Calu3 (cell line): ENCODE data around the gene GAMT. TPM values are rescaled to one million over a fixed set of nuclear protein-coding genes. Genes with fewer than 3 reads are reported as not detected.

Source experiments
- BruUV-seq: library from RNA; stranded (reverse); fragments of 400-500 nt; replicated peaks from 2 replicates; lab custom pipeline; 2021; lab: Mats Ljungman, UMichigan
- CTCF ChIA-PET: fragments of 300-600 bp; sonication (Branson Sonifier 250); formaldehyde crosslinking; loops from one replicate; lab custom pipeline; 2022; ENCODE audit warnings: antibody characterized with exemption; lab: Charles Lee
- DNase-seq: peaks from one replicate; pipeline ENCODE4 v3.0.0; 2022
- H3K27ac Mint-ChIP-seq: one replicate; pipeline ENCODE4 v1.8.0; 2022; ENCODE audit warnings: mixed read lengths; ENCODE audit not compliant: unreplicated experiment
- H3K27me3 Mint-ChIP-seq: one replicate; pipeline ENCODE4 v1.8.0; 2022; ENCODE audit warnings: mixed read lengths; ENCODE audit not compliant: unreplicated experiment
- H3K36me3 Mint-ChIP-seq: one replicate; pipeline ENCODE4 v1.8.0; 2022; ENCODE audit warnings: mild to moderate bottlenecking, moderate library complexity, mixed read lengths; ENCODE audit not compliant: insufficient read depth, unreplicated experiment
- H3K4me1 Mint-ChIP-seq: one replicate; pipeline ENCODE4 v1.8.0; 2022; ENCODE audit warnings: mild to moderate bottlenecking, low read depth, mixed read lengths; ENCODE audit not compliant: unreplicated experiment
- H3K4me3 Mint-ChIP-seq: one replicate; pipeline ENCODE4 v1.8.0; 2022; ENCODE audit warnings: mild to moderate bottlenecking, low read depth, moderate library complexity, mixed read lengths; ENCODE audit not compliant: unreplicated experiment
- H3K9me3 Mint-ChIP-seq: one replicate; pipeline ENCODE4 v1.8.0; 2022; ENCODE audit warnings: low read depth, mixed read lengths; ENCODE audit not compliant: unreplicated experiment
- intact Hi-C: fragments of 100-400 bp; cut with micrococcal nuclease; formaldehyde crosslinking; loops from one replicate; pipeline ENCODE4 v1.10.0; 2022; ENCODE audit not compliant: unreplicated experiment
- total RNA-seq: library from RNA; stranded (reverse); gene quantifications from 2 replicates; pipeline ENCODE4 v1.2.3, GENCODE V29; 2022
- TF ChIP-seq, protein P1 (sequence below): fragments of 200-600 bp; IDR thresholded peaks from one replicate; pipeline ENCODE4 v1.8.0; 2022; ENCODE audit warnings: antibody characterized with exemption; ENCODE audit not compliant: unreplicated experiment

GAMT gene
- total RNA-seq, 1 experiment from 2014 or later, result 14.3 TPM

DNA sequence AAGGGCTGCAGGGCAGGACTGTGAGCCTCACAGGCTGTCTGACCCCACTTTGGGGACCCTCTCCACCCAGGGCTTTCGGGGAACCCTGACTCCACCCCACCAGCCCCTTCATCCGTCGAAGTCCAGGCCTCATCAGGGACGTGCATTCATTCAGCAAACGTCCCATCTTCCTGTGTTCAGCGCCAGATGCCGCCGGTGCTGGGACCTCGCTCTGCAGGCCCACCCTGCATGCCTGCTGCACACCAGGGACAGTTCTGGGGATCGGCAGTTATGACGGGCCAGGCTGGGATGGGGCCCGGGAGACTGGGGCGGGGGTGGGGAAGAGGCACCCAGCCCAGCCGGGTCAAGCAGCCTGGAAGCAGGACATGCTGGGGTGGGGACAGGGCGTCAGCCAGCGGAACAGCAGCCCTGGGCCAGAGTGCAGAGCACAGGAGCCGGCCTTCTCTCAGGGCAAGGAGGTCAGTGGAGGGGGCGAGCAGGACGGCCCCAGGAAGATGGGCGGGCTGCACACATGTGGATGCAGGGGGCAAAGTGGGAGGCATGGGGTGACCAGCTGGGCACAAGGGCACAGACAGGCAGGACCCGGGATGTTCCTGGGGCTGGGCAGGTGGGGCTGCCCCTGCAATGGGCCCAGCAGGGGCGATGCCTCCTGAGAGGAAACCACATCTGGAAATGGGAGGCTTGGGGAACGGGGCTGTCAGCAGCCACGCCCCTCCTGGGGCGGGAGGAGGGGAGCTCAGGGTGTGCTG, 5.1 kb downstream of the GAMT start:
- Mint-ChIP-seq H3K36me3 (peaks cover 27% of the 10 kb centered on the region), H3K4me1 (no peaks in the 10 kb centered on the region), H3K9me3 (no peaks in the 10 kb centered on the region), H3K4me3 (no peak overlapping the region), H3K27ac (no peak overlapping the region), H3K27me3 (no peaks in the 10 kb centered on the region)
- intact Hi-C loops, result no loop called here
- no TSS peak for BruUV-seq
- DNase-seq, result no peak
- TF ChIP-seq, protein P1, sequence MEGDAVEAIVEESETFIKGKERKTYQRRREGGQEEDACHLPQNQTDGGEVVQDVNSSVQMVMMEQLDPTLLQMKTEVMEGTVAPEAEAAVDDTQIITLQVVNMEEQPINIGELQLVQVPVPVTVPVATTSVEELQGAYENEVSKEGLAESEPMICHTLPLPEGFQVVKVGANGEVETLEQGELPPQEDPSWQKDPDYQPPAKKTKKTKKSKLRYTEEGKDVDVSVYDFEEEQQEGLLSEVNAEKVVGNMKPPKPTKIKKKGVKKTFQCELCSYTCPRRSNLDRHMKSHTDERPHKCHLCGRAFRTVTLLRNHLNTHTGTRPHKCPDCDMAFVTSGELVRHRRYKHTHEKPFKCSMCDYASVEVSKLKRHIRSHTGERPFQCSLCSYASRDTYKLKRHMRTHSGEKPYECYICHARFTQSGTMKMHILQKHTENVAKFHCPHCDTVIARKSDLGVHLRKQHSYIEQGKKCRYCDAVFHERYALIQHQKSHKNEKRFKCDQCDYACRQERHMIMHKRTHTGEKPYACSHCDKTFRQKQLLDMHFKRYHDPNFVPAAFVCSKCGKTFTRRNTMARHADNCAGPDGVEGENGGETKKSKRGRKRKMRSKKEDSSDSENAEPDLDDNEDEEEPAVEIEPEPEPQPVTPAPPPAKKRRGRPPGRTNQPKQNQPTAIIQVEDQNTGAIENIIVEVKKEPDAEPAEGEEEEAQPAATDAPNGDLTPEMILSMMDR, result no peak
- CTCF ChIA-PET, result no interaction called here

DNA sequence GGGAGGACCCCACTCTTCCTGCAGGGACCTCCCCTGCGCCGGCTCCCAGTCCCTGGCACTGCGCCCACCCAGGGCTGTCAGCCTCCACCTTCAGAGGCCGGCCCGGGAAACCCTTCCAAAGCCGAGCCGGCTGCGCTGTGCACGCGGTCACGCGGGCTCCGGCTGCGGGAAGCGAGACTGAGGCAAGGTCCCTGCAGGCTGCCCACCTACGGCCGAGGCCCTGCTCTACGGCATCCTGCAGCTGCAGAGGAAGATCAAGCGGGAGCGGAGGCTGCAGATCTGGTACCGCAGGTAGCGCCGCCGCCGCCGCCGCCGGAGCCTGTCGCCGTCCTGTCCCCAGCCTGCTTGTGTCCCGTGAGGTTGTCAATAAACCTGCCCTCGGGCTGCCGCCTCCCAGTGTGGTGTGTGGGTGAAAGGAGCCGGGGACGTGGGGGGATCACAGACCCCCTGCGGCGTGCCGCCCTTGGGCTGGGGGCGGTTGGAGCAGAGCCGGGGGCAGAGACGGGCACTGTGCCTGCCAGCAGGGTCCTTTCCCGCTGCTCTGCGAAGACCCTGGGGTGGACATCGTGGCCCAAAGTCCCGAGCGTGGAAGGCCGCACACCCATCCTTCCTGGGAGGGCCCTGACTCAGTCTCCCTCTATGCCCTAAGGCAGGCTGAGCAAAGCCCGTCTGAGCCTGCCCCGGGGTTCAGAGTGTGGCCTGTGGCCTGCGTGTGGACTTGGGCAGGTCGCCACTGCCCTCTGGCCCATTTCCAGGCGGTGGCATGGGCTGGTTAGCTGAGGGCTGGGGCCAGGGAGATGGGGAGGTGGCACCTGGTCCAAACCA, 5.9 kb downstream of the GAMT start:
- Mint-ChIP-seq H3K4me3 (no peak overlapping the region), H3K36me3 (peaks cover 32% of the 10 kb centered on the region), H3K27me3 (no peaks in the 10 kb centered on the region), H3K4me1 (no peaks in the 10 kb centered on the region), H3K9me3 (no peaks in the 10 kb centered on the region), H3K27ac (no peak overlapping the region)
- CTCF ChIA-PET, result no interaction called here
- intact Hi-C loops, result no loop called here
- DNase-seq, result no peak
- TF ChIP-seq, protein P1, result no peak
- no TSS peak for BruUV-seq

DNA sequence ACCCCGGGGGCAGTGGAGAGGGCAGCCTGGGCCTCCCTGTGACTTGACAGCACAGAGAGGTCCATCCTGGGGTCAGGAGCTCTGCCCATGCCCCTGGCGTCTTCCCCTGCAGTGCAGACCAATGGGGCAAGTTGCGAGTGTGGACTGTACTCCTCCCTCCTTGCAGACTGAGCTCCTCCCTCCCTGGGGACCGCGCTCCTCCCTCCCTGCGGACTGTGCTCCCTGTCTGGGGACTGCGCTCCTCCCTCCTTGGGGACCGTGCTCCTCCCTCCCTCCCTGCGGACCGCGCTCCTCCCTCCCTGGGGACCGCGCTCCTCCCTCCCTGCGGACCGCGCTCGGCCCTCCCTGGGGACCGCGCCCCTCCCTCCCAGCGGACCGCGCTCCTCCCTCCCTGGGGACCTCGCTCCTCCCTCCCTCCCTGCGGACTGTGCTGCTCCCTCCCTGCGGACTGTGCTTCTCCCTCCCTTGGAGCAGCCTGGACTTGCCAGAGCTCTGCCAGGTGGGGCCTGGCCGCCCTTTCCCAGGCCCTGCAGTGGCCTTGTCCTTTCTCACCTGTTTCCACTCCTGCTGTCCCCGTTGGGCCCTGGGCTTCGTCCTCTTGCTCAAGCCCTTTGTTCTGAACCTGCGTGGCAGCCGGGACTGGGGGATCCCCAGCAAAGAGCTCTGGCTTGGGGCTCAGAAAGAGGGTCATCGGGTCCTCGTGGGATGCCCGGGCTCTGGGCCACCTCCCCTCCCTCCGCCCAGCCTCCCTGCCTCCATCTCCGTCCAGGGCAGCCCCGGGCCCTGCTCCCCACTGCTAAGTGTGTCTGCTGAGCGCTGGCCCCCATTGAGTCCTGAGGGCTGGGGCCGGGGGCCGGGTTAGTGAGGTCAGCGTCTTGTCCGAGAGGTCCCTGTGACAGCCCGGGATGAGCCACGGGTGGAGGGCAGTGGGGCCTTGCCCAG, 6.8 kb downstream of the GAMT start:
- Mint-ChIP-seq H3K27me3 (no peaks in the 10 kb centered on the region), H3K27ac (no peak overlapping the region), H3K4me3 (no peak overlapping the region), H3K36me3 (peaks cover 32% of the 10 kb centered on the region), H3K9me3 (no peaks in the 10 kb centered on the region), H3K4me1 (no peaks in the 10 kb centered on the region)
- intact Hi-C loops, result no loop called here
- BruUV-seq, result no TSS peak
- TF ChIP-seq, protein P1, result no peak
- CTCF ChIA-PET, result no interaction called here
- no peak for DNase-seq

DNA sequence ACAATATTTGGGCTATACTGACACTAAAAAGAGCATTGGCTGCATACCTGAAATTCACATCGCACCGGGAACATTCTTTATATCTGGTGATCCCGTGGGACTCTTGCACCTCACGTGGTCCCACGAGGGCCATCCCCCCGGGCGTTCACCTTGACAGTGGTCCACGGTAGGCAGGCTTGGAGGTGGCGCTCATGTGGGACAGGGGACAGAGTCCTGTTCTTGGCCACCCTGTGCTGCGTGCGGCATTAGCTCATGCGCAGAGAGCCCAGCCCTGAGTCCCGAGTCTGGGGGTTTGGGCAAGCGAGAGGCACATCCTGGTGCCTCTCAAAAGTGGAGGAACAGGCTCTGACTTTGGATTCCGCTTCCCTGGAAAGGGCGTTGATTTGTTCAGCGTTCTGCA, 7.5 kb downstream of the GAMT start:
- no peak overlapping the region for H3K27ac Mint-ChIP-seq
- CTCF ChIA-PET, result no interaction called here
- no TSS peak for BruUV-seq

More for the DNA sequence above, 7.5 kb downstream of the GAMT start:
- Mint-ChIP-seq H3K4me1 (no peaks in the 10 kb centered on the region), H3K27me3 (no peaks in the 10 kb centered on the region), H3K4me3 (no peak overlapping the region), H3K9me3 (no peaks in the 10 kb centered on the region), H3K36me3 (peaks cover 32% of the 10 kb centered on the region)
- TF ChIP-seq, protein P1, result no peak
- intact Hi-C loops, result no loop called here
- no peak for DNase-seq
